ENCODE data around the gene ADIRF.
"Not testable (repeated sequence)": the region's sequence is repeated elsewhere in the genome, so short reads cannot be mapped to it uniquely, and the experiment has no call there.

ADIRF gene

GRCh38 chr10:86946213-86947155, 21.8 kb upstream of the ADIRF start:
- no peak for DNase-seq (ENCODE audit: low read depth)

DNA sequence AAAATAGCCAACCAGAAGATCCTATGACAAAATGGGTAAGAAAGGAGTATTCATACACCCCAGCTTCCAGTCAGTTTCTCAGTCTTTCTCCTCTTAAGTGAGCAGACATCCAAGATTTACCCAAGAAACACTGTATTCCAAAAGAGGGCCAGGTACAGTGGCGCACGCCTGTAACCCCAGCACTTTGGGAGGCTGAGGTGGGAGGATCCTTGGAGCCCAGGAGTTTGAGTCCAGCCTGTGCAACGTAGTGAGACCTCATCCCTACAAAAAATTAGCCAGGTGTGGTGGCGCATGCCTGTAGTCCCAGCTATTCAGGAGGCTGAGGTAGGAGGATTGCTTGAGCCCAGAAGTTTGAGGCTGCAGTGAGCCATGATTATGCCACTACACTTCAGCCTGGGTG, 20.5 kb upstream of the ADIRF start:
- DNase-seq (ENCODE audit: low read depth) = not testable (repeated sequence)

DNA sequence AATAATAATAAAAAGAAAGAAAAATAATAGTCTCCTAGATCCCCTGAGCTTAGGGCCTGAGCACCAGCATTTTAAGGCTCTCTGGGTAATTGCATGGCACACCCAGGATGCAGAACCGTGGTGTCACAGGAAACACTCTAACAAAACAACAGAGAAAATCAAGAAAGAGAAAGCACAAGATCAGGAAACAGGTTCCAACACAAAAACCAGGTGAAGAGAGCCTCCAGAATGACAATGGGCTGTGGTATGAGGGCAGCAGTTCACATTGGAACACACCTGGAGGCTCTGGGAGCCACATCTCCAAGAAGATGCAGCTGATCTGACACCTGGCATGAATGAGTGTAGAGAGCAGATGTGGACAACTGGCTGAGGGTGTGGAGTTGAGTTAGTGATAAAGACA, 17.9 kb upstream of the ADIRF start:
- no peak for DNase-seq (ENCODE audit: low read depth)

- no peak for DNase-seq (ENCODE audit: low read depth)
Observed at GRCh38 chr10:86951184-86951761, 17.0 kb upstream of the ADIRF start.

DNA sequence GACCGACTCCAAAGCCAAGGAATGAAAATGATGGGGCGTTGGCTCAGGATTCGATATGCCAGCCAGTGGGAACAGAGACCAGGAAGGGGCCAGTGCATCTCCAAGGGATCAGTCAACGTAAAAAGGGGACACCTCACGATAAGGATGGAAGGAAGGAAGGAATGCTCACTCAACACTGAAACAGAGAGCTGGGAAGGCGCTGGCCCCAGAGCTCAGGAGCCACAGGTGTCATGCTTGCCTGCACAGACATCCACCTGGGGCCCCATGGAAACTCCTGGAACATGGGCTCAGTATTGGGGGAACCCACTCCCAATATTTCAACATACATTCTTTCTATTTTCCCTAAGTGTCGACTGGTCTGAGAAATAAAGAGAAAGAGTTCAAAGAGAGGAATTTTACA, 16.2 kb upstream of the ADIRF start:
- no peak for DNase-seq (ENCODE audit: low read depth)

DNA sequence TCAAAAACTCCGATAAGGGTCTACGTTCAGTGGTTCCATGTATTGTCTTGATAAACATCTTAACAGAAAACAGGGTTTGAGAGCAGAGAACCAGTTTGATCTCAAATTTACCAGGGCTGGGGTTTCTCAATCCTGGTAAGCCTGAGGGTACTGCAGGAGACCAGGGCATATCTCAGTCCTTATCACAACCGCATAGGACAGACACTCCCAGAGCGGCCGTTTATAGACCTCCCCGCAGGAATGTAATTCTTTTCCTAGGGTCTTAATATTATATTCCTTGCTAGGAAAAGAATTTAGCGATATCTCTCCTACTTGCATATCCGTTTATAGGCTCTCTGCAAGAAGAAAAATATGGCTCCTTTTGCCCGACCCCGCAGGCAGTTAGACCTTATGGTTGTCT, 15.6 kb upstream of the ADIRF start:
- DNase-seq (ENCODE audit: low read depth) = not testable (repeated sequence)

DNA sequence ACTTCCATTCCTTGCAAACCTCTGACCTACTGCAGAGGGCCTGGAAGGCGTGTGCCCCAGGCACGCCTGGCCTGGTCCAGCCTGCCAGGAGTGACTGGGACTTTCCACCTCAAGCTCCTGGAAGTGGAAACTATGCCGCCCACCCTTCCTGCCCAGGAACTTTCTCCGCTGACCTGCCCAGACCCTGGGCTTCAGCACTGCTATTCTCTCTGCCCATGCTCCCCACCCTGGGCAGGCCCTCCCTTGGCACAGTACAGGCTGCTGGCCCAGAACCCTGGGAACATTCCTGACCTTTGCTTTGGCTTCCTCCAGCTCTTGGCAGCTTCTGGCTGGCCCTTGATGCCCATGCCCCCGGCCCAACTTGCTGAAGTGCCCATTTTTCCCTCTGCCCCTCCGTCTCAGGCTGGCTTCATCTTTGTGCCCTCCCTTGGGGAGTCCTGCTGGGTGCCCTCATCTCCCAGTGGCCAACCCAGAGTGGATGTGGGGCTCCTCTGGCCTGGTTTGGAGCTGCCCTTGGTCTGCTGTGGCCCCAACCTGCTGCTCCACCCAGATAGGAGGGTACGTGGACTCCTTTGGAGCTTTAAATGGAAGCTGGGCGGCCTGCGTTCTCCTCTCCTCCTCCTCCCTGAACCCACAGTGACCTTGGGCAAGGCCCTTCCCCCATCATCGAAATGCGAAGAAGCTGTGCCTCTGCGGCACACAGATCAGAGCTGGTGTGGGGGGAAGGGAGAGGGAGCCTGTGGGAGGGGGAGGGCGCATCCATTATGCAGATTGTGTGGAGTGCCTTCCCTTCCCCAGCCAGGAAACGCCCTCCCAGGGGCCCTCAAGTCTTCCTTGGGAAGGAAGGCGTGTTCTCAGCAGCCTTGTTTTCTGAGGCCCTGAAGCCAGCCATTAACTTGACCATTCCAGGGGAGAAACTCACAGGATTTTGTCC, 14.3 kb upstream of the ADIRF start:
- DNase-seq (ENCODE audit: low read depth) = no peak

GRCh38 chr10:86954681-86955500, 13.4 kb upstream of the ADIRF start:
- no peak for DNase-seq (ENCODE audit: low read depth)

GRCh38 chr10:86955501-86956194, 12.6 kb upstream of the ADIRF start:
- DNase-seq (ENCODE audit: low read depth) = no peak

GRCh38 chr10:86956195-86956847, 12.0 kb upstream of the ADIRF start:
- DNase-seq (ENCODE audit: low read depth) = no peak

DNA sequence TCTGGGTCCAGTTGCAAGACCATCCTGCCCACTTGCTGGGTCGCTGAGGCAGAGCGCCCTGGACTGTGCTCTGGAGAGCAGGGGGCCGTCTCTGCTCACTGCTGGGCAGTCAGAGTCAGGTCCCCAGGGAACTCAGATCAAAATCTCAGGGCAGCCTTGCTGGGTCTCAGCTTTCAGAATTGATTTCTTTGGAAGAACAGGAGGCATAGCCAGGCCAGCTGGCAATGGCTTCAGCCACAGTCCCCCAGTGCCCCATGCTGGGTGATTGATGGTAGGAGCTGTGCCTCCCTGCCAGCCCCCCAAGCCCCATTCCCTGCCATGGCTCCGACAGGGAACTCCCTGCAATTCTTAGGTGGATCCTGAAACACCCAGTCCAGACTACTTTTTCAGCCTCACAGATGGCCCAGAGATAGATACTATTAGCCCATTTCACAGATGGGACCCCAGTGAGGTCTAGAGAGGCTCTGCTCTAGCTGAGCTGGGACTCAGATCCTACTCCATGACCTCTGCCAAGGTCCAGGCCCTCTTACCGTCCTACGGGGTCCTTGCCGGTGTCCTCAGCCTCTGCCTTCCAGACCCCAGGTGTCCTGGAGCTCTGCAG, 11.3 kb upstream of the ADIRF start:
- DNase-seq (ENCODE audit: low read depth) = no peak

DNA sequence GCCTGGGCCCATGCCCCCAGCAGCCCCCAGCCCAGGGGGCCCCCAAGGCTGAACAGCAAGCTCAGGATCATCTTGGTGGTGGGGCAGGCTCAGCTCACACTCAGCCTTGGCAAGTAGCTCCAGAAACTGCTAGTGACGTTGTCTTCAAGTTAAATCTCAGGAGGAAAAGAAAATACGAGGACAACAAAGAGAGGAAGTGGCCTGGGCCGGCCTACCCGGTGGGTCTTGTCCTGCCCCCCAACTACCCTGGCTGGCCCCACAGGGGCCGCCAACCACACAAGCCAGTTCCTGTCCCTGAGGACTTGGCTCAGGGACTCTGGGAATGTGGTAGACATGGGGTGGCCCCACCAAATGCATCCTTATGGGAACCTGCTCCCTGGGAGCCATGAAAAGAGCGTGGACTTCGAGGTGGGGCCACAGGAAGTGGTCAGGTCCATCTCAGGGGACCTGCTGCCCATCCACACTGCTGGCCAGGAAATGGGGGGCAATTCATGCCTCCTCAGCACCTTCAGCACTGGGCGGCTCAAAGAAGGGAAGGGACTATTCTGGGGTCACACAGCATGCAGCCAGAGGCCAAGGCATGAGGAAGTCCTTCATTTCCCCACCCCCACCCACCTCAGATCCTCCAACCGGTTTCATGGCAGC, 10.7 kb upstream of the ADIRF start, which contains the start of gene MMRN2:
Gene MMRN2 (minus strand): TSS at position 145 of the 645 bp plus-strand sequence. CDS start 74 bp downstream, at position 71.
- DNase-seq (ENCODE audit: low read depth) = no peak

DNA sequence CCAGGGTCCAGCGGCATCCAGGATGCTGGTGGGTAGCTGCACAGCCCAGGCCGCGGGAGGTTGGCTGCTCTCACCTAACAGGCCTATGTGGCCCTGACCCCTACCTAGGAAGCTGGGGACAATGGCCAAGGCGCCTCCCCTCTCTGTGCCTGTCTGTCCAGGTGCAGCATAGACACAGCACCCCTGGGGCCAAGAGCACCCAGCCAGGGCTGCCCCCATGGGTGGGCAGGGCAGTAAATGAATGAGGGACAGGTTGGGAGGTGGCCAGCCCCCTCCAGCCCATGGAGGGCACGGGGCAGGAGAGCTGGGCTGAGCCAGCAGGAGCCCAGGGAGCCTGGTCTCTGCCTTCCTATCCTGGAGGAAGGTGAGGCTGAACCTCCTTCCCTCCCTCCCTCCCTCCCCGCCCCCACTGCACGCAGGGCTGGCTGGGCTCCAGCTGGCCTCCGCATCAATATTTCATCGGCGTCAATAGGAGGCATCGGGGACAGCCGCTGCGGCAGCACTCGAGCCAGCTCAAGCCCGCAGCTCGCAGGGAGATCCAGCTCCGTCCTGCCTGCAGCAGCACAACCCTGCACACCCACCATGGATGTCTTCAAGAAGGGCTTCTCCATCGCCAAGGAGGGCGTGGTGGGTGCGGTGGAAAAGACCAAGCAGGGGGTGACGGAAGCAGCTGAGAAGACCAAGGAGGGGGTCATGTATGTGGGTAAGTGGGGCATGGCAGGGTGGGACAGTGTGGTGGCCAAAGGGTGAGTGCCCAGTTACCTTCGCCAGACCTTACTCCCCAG, 10.0 kb upstream of the ADIRF start, which contains the start of gene SNCG:
Gene SNCG (plus strand): TSS at position 484 of the 785 bp plus-strand sequence. CDS start 99 bp downstream, at position 583.
- DNase-seq (ENCODE audit: low read depth) = no peak

DNA sequence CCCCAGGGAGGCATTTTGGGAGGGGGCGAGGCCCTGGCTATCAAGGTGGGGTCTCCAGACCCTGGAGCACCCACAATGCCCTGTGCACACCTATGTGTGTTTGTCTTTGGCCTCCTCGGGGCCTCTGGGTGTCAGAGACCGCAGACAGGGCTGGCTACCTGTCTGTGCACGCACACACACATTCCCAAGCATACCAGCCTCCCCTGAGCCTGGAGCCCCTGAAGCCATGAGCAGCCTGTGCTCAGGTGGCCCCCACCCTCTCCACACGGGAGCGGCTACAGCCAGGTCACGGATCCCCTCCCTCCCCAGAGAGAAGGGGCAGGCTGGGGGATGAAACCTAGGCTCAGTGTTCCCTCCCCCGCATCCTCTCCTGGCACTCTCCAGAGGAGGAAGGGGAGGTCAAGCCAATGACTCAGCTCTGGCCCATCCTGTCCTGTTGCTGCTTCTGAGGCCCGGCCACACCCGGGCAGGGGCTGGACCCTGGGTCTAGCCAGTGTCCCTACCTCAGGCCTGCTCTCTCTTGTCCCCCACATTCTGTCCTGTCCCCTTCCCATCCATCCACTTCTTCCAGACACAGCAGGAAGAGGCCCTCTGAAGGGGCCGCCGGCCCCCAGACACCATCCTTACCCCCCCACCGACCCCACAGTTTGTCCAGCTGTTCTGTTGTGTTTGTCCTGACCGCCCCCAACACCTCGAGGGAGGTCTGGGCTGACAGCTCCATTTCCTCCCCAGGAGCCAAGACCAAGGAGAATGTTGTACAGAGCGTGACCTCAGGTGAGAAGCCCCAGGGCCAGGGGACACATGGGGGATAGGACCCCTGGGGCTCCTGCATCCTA, 9.2 kb upstream of the ADIRF start:
- DNase-seq (ENCODE audit: low read depth) = no peak

DNA sequence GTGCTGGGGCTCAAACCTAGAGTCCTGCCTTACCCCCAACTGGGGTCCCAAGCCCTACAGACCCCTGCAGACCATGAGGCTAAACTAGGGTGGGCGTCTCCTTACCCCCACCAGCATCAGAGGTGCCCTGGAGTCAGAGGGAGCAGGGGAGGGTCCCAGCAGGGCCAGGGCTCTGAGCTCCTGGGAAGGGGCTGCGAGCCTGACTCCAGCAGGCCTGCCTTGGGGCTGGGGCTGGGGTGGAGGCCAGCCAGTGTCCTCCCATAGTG, 8.6 kb upstream of the ADIRF start:
- DNase-seq (ENCODE audit: low read depth) = no peak

DNA sequence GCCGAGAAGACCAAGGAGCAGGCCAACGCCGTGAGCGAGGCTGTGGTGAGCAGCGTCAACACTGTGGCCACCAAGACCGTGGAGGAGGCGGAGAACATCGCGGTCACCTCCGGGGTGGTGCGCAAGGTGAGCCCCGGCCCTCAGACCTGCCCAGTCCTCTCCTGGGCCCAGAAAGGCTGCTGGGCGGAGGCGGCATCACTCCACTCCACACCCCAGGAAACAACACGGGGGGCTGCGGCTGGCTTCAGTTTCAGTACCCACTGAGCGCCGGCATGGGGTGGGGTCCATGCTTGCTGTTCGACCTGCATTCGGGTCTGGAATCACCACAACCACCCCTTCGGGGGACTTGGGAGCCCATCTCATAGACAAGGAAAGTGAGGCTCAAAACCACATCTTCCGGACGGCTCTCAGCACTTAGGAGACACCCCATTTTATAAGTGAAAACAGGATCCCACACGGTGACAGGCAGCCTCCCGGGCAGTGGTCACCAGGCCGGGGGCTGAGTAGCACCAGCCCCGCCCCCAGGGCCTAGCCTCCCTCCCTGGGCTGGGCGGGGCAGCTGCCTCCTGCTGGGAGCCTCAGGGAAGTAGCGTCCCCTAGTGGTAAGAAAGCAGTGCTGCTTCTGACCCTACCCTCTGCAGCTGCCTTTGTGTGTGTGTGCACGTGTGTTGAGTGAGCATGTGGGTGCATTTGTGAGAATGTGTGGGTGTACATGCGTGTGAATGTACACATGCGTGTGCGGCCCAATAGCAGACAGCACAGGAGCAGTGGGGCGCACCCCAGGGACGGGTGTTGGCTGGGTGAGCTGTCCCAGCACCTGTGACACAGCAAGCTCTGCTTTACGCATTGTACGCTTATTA, 8.0 kb upstream of the ADIRF start:
- no peak for DNase-seq (ENCODE audit: low read depth)
